Ovary (tissue), 3 donors: ENCODE results near the gene HLCS.

Experiments used
- CTCF ChIP-seq, 3 donors: fragments of 450-650 bp in 2 of 3; fragments of 200-600 bp in 1 of 3; IDR thresholded peaks; one replicate each; pipeline versions ENCODE4 v1.5.1 to v1.8.0; 2016 to 2022; ENCODE audit warnings: antibody characterized with exemption in 3 of 3, mild to moderate bottlenecking in 1 of 3
- EP300 ChIP-seq: sonication (generic); formaldehyde crosslinking; IDR thresholded peaks from one replicate; pipeline ENCODE4 v1.6.1; 2017; ENCODE audit warnings: antibody characterized with exemption
- POLR2A ChIP-seq: fragments of 450-650 bp; IDR thresholded peaks from one replicate; pipeline ENCODE4 v1.6.1; 2017; ENCODE audit warnings: antibody characterized with exemption, mild to moderate bottlenecking, moderate library complexity
- donor health status: DM: no; HTN: no; CAD: no.

DNA sequence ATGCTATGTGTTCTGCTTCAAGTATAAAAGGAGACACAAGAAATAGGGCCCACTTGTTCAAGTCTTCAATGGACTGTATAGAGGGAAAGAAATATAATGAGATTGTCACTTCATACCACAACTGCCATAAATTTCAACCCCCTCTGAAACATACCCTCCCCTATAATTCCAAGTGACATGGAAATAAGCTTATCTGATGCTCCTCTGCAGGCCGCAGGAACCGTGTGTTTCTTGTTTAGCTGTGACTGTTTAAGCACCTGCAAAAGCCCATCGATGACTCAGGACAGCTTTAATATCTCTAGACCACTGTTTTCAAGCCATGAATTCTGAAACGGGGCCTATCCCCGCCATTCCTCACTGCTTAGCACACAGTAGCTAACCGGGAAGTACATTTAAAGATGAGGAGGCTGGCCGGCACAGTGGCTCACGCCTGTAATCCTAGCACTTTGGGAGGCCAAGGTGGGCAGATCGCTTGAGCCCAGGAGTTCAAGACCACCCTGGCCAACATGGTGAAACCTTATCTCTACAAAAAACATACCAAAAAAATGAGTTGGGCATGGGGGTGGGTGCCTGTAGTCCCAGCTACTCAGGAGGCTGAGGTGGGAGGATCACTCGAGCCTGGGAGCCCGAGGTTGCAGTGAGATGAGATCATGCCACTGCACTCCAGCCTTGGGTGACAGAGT lies 4.2 kb downstream of the HLCS start:
- TF ChIP-seq POLR2A (no peak), CTCF (IDR thresholded peaks at IDR 0.05) (no peak), EP300 (no peak)
